ENCODE data around the gene CBY2. TPM values are rescaled to one million over a fixed set of nuclear protein-coding genes. Genes with fewer than 3 reads are reported as not detected.

CBY2 gene
- total RNA-seq, 2 experiments from 2014 or later = not detected

DNA sequence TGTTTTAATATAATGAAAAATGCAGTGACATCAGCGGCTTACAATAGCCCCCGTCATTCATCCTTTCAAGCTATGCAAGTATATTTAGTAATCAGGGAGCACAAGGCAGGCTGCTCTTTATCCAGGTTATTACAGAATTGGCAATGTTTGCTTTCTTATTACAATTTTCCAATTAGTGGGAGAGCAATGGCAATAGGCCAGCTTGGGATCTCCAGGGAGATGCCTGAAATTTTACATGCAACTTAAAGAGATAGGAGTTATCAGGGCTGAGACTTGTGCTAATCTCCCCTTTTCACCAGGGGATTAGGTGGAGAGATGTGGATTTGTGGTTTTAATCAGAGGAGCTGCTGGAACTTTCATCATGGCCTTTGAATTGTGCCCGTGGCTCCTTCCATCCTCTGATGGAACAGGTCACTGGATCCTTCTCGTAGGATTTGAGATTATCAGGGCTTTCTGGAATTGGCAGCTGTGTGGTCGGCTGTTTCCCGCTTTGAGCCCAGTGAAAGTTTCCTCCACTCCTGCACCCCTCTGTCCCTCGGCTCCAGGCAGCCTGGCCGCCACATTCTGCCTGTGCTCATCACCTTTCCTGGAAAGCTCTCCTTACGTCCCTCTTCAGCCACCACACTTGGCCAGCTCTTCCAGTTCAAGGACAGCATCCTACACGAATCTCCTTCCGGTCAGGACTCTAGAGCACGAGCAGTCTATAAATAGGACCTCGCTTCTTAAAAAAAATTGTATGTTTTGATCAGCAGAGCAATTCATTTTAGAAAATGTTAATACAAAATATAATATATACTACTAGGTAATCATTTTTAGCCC, 47.0 kb downstream of the CBY2 start:
- H3K4me1 Mint-ChIP-seq (ENCODE audit: low read depth) = no peaks in the 10 kb centered on the region
- no peaks in the 10 kb centered on the region for H3K27me3 Mint-ChIP-seq
- Histone ChIP-seq H3K4me3 (ENCODE audit: low read length) (no peak overlapping the region), H3K4me1 (ENCODE audit: insufficient read depth, low read length) (no peaks in the 10 kb centered on the region), H3K36me3 (ENCODE audit: insufficient read depth, low read length) (no peaks in the 10 kb centered on the region), H3K27ac (ENCODE audit: low read depth in 1 of 2, low read length in 2 of 2) (no peak overlapping the region), H3K9me3 (ENCODE audit: control insufficient read depth in 1 of 2, insufficient read depth in 1 of 2, low read length in 2 of 2) (no peaks in the 10 kb centered on the region), H3K27me3 (ENCODE audit: control insufficient read depth in 1 of 2, insufficient read depth in 2 of 2, low read length in 2 of 2) (no peaks in the 10 kb centered on the region)
- ChIA-PET CTCF (no interaction called here), POLR2A (no interaction called here)
- TF ChIP-seq, protein P1, sequence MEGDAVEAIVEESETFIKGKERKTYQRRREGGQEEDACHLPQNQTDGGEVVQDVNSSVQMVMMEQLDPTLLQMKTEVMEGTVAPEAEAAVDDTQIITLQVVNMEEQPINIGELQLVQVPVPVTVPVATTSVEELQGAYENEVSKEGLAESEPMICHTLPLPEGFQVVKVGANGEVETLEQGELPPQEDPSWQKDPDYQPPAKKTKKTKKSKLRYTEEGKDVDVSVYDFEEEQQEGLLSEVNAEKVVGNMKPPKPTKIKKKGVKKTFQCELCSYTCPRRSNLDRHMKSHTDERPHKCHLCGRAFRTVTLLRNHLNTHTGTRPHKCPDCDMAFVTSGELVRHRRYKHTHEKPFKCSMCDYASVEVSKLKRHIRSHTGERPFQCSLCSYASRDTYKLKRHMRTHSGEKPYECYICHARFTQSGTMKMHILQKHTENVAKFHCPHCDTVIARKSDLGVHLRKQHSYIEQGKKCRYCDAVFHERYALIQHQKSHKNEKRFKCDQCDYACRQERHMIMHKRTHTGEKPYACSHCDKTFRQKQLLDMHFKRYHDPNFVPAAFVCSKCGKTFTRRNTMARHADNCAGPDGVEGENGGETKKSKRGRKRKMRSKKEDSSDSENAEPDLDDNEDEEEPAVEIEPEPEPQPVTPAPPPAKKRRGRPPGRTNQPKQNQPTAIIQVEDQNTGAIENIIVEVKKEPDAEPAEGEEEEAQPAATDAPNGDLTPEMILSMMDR (IDR thresholded peaks at IDR 0.05) = no peak
- DNase-seq = no peak
- intact Hi-C loops (cut with DNase I, micrococcal nuclease) = no loop called here
- H3K27ac Mint-ChIP-seq = no peak overlapping the region
- H3K9me3 Mint-ChIP-seq = no peaks in the 10 kb centered on the region
- no peak for ATAC-seq (ENCODE audit: poor library complexity)
- no peak overlapping the region for H3K4me3 Mint-ChIP-seq
- H3K36me3 Mint-ChIP-seq (ENCODE audit: low read depth) = no peaks in the 10 kb centered on the region

GRCh38 chr13:45750566-45750965, 48.4 kb downstream of the CBY2 start:
- ChIA-PET CTCF (no interaction called here), POLR2A (no interaction called here)
- TF ChIP-seq, protein P1 (IDR thresholded peaks at IDR 0.05) = no peak
- Mint-ChIP-seq H3K36me3 (ENCODE audit: low read depth) (no peaks in the 10 kb centered on the region), H3K27me3 (no peaks in the 10 kb centered on the region), H3K4me3 (no peak overlapping the region), H3K9me3 (no peaks in the 10 kb centered on the region), H3K4me1 (ENCODE audit: low read depth) (no peaks in the 10 kb centered on the region), H3K27ac (no peak overlapping the region)
- Histone ChIP-seq H3K36me3 (ENCODE audit: insufficient read depth, low read length) (no peaks in the 10 kb centered on the region), H3K27ac (ENCODE audit: low read depth in 1 of 2, low read length in 2 of 2) (no peak overlapping the region), H3K27me3 (ENCODE audit: control insufficient read depth in 1 of 2, insufficient read depth in 2 of 2, low read length in 2 of 2) (no peaks in the 10 kb centered on the region), H3K4me3 (ENCODE audit: low read length) (no peak overlapping the region), H3K9me3 (ENCODE audit: control insufficient read depth in 1 of 2, insufficient read depth in 1 of 2, low read length in 2 of 2) (no peaks in the 10 kb centered on the region), H3K4me1 (ENCODE audit: insufficient read depth, low read length) (no peaks in the 10 kb centered on the region)
- DNase-seq (no peak), ATAC-seq (ENCODE audit: poor library complexity) (no peak)
- intact Hi-C loops (cut with DNase I, micrococcal nuclease) = no loop called here

DNA sequence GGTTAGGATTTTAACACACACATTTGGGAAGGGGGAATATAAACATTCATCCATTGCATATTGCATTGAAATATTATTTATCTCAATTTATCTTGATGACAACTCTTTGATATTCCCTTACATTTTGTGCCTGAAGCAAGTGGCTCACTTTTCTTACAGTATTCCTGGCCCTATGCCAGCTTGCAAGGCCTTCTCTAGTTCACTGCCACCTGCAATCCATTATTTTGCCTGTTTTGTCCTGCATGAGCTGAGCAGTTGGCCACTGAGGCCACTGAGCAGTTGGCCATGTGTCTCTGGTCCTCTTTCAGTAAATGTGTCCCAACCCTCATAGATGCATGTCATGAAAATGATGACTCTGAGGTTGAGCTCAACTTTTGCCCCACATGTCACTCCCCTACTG, 49.8 kb downstream of the CBY2 start:
- H3K4me1 Mint-ChIP-seq (ENCODE audit: low read depth) = no peaks in the 10 kb centered on the region
- CTCF ChIA-PET = no interaction called here
- TF ChIP-seq, protein P1 (IDR thresholded peaks at IDR 0.05) = no peak
- H3K9me3 ChIP-seq (ENCODE audit: control insufficient read depth in 1 of 2, insufficient read depth in 1 of 2, low read length in 2 of 2) = no peaks in the 10 kb centered on the region
- no peak overlapping the region for H3K27ac Mint-ChIP-seq
- no peaks in the 10 kb centered on the region for H3K36me3 ChIP-seq (ENCODE audit: insufficient read depth, low read length)
- H3K27me3 ChIP-seq (ENCODE audit: control insufficient read depth in 1 of 2, insufficient read depth in 2 of 2, low read length in 2 of 2) = no peaks in the 10 kb centered on the region
- ATAC-seq (ENCODE audit: poor library complexity) (no peak), DNase-seq (no peak)
- no peak overlapping the region for H3K4me3 Mint-ChIP-seq
- no peak overlapping the region for H3K4me3 ChIP-seq (ENCODE audit: low read length)
- POLR2A ChIA-PET = no interaction called here
- H3K36me3 Mint-ChIP-seq (ENCODE audit: low read depth) = no peaks in the 10 kb centered on the region
- no peaks in the 10 kb centered on the region for H3K27me3 Mint-ChIP-seq
- no peaks in the 10 kb centered on the region for H3K4me1 ChIP-seq (ENCODE audit: insufficient read depth, low read length)
- H3K27ac ChIP-seq (ENCODE audit: low read depth in 1 of 2, low read length in 2 of 2) = no peak overlapping the region
- no peaks in the 10 kb centered on the region for H3K9me3 Mint-ChIP-seq
- intact Hi-C loops (cut with DNase I, micrococcal nuclease) = no loop called here
